ENCODE data around the gene AGBL4. TPM values are rescaled to one million over a fixed set of nuclear protein-coding genes. Genes with fewer than 3 reads are reported as not detected.

Gene AGBL4
- total RNA-seq, 4 donors from 2014 or later = not detected

GRCh38 chr1:49085079-49085478 lies 938.7 kb downstream of the AGBL4 start:
- H3K9me3 ChIP-seq = no peaks in the 10 kb centered on the region
- no peak overlapping the region for H3K27ac ChIP-seq
- H3K4me3 ChIP-seq = no peak overlapping the region
- in situ Hi-C loops (cut with MboI; ENCODE audit: low sequenced_read_pairs in 4 of 4) (no loop called here), intact Hi-C loops (cut with DNase I; ENCODE audit: low total_unique reads) (no loop called here)
- H3K4me1 ChIP-seq = no peaks in the 10 kb centered on the region
- no peaks in the 10 kb centered on the region for H3K27me3 ChIP-seq
- ATAC-seq (no peak), DNase-seq (no peak)
- H3K36me3 ChIP-seq = no peaks in the 10 kb centered on the region
- no peak for TF ChIP-seq CTCF (IDR thresholded peaks at IDR 0.05 in 4 of 5, conservative IDR thresholded peaks at IDR 0.05 in 1 of 5)
- no peak for TF ChIP-seq POLR2A (IDR thresholded peaks at IDR 0.05)

- intact Hi-C loops (cut with DNase I; ENCODE audit: low total_unique reads) (no loop called here), in situ Hi-C loops (cut with MboI; ENCODE audit: low sequenced_read_pairs in 4 of 4) (no loop called here)
- Histone ChIP-seq H3K9me3 (no peaks in the 10 kb centered on the region), H3K4me3 (no peak overlapping the region), H3K4me1 (no peaks in the 10 kb centered on the region), H3K27me3 (no peaks in the 10 kb centered on the region), H3K27ac (no peak overlapping the region), H3K36me3 (no peaks in the 10 kb centered on the region)
- ATAC-seq (no peak), DNase-seq (no peak)
- no peak for TF ChIP-seq CTCF (IDR thresholded peaks at IDR 0.05 in 4 of 5, conservative IDR thresholded peaks at IDR 0.05 in 1 of 5)
- TF ChIP-seq POLR2A (IDR thresholded peaks at IDR 0.05) = no peak
Measured at GRCh38 chr1:49060766-49061165, 963.0 kb downstream of the AGBL4 start.

- H3K9me3 ChIP-seq = no peaks in the 10 kb centered on the region
- H3K27ac ChIP-seq = no peak overlapping the region
- in situ Hi-C loops (cut with MboI; ENCODE audit: low sequenced_read_pairs in 4 of 4) = no loop called here
- H3K36me3 ChIP-seq = no peaks in the 10 kb centered on the region
- H3K27me3 ChIP-seq = no peaks in the 10 kb centered on the region
- H3K4me1 ChIP-seq = no peaks in the 10 kb centered on the region
- DNase-seq = no peak
- TF ChIP-seq CTCF (IDR thresholded peaks at IDR 0.05 in 4 of 5, conservative IDR thresholded peaks at IDR 0.05 in 1 of 5) = no peak
- TF ChIP-seq POLR2A (IDR thresholded peaks at IDR 0.05) = no peak
- ATAC-seq = no peak
- intact Hi-C loops (cut with DNase I; ENCODE audit: low total_unique reads) = no loop called here
- no peak overlapping the region for H3K4me3 ChIP-seq
Measured at GRCh38 chr1:49059087-49059486, 964.7 kb downstream of the AGBL4 start.

- Histone ChIP-seq H3K27ac (no peak overlapping the region), H3K4me3 (no peak overlapping the region), H3K9me3 (no peaks in the 10 kb centered on the region), H3K36me3 (no peaks in the 10 kb centered on the region), H3K27me3 (no peaks in the 10 kb centered on the region), H3K4me1 (no peaks in the 10 kb centered on the region)
- DNase-seq (no peak), ATAC-seq (no peak)
- in situ Hi-C loops (cut with MboI; ENCODE audit: low sequenced_read_pairs in 4 of 4) (no loop called here), intact Hi-C loops (cut with DNase I; ENCODE audit: low total_unique reads) (no loop called here)
- TF ChIP-seq CTCF (IDR thresholded peaks at IDR 0.05 in 4 of 5, conservative IDR thresholded peaks at IDR 0.05 in 1 of 5) = no peak
- no peak for TF ChIP-seq POLR2A (IDR thresholded peaks at IDR 0.05)
Measured at GRCh38 chr1:49052102-49052501, 971.7 kb downstream of the AGBL4 start.

- intact Hi-C loops (cut with DNase I; ENCODE audit: low total_unique reads) (no loop called here), in situ Hi-C loops (cut with MboI; ENCODE audit: low sequenced_read_pairs in 4 of 4) (no loop called here)
- Histone ChIP-seq H3K36me3 (no peaks in the 10 kb centered on the region), H3K4me1 (no peaks in the 10 kb centered on the region), H3K9me3 (no peaks in the 10 kb centered on the region), H3K4me3 (no peak overlapping the region), H3K27ac (no peak overlapping the region), H3K27me3 (no peaks in the 10 kb centered on the region)
- TF ChIP-seq CTCF (IDR thresholded peaks at IDR 0.05 in 4 of 5, conservative IDR thresholded peaks at IDR 0.05 in 1 of 5) (no peak), POLR2A (IDR thresholded peaks at IDR 0.05) (no peak)
- no peak for DNase-seq
- no peak for ATAC-seq
Measured at GRCh38 chr1:49051647-49052046, 972.1 kb downstream of the AGBL4 start.
